Vagina (tissue), 2 donors: ENCODE measurements around the gene SPON1.

Experiments
- POLR2A ChIP-seq, 2 donors: fragments of 450-650 bp; IDR thresholded peaks; one replicate each; pipeline ENCODE4 v1.6.1; 2017; ENCODE audit warnings: antibody characterized with exemption in 2 of 2, mild to moderate bottlenecking in 2 of 2, moderate library complexity in 2 of 2
- POLR2AphosphoS5 ChIP-seq, 2 donors: sonication (generic); formaldehyde crosslinking; IDR thresholded peaks; one replicate each; pipeline ENCODE4 v1.9.0; 2017; ENCODE audit warnings: antibody characterized with exemption in 2 of 2, mild to moderate bottlenecking in 2 of 2, low read depth in 1 of 2; ENCODE audit not compliant: insufficient read depth in 1 of 2
- TF ChIP-seq, protein P1 (sequence below), 3 experiments: fragments of 450-650 bp in 2 of 3; fragments of 200-600 bp in 1 of 3; sonication (generic) in 1 of 3; IDR thresholded peaks; one replicate each; pipeline ENCODE4 v1.5.1; 2017 to 2019; ENCODE audit warnings: antibody characterized with exemption in 3 of 3, mild to moderate bottlenecking in 2 of 3, moderate library complexity in 2 of 3

DNA sequence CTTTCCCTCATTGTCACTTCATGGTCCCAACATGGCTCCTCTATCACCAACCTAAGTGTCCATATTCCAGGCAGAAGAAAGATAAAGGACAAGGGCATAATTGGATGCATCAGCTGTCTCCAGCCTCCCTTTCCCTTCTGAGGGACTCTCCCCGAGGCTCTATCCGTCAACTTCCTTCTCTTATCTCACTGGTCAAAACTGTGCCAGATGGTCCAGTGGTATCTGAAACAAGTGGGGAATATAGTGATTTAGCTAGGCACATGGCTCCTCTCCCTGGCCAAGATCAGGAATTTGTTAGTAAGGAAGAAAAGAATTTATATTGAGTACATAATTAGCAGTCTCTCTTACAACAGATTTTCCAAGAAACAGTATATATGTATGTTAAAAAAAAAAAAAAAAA, 12.6 kb upstream of the SPON1 start:
- TF ChIP-seq, protein P1, sequence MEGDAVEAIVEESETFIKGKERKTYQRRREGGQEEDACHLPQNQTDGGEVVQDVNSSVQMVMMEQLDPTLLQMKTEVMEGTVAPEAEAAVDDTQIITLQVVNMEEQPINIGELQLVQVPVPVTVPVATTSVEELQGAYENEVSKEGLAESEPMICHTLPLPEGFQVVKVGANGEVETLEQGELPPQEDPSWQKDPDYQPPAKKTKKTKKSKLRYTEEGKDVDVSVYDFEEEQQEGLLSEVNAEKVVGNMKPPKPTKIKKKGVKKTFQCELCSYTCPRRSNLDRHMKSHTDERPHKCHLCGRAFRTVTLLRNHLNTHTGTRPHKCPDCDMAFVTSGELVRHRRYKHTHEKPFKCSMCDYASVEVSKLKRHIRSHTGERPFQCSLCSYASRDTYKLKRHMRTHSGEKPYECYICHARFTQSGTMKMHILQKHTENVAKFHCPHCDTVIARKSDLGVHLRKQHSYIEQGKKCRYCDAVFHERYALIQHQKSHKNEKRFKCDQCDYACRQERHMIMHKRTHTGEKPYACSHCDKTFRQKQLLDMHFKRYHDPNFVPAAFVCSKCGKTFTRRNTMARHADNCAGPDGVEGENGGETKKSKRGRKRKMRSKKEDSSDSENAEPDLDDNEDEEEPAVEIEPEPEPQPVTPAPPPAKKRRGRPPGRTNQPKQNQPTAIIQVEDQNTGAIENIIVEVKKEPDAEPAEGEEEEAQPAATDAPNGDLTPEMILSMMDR (IDR thresholded peaks at IDR 0.05), result no peak
- TF ChIP-seq POLR2A (IDR thresholded peaks at IDR 0.05), result no peak
- TF ChIP-seq POLR2AphosphoS5 (IDR thresholded peaks at IDR 0.05; ENCODE audit: insufficient read depth in 1 of 2, low read depth in 1 of 2), result no peak
